ENCODE results near the gene VIM.
A peak's percentile ranks its signal among the peaks of the same experiment; 100 is the strongest.

The VIM gene

DNA sequence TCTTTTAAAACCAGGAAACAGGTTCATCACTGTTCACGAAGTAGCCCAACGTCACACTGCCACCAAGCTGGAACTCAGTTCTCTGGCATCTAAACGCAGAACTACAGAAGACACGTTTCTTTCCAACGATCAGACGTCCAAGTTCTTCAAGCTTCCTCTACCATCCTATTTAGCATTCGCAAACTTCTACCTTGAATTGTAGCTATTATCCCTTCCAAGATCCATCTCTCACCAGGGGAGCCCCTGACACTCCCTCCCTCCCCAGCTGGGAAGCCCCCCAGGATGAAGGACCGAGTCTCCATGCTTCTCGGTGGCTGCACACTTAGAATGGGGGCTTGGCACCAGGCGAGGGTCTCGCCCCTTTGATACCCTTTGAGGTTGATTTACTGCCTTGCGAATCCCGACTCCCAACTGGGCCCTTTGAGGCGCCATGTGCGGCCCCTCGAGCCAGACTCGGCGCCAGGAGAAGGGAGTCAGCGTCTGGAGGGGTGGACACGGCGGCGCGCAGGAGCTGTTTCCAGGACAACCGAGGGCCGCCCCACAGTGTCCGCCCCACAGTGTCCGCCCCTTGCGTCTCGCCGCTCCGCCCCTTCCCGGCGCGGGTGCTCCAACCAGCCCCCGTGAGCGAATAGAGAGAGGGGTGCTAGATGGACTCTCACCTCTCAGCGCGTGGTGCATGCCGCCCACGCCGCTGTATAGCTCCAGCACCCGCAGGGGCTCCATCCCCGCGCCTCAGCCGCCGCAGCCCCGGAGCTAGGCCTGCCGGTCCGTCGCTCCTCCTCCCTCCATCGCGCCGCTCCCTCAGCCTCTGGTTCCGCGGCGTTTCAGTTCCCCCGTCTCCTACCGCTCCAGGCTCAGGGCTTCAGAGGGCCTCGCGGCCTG is 26.9 kb upstream of the VIM start, which contains the start of gene TRDMT1 (continued):
- TF ChIP-seq ZNF747 (tag by site-specific recombination; IDR thresholded peaks at IDR 0.05) (no peak), ZNF624 (tag by site-specific recombination; IDR thresholded peaks at IDR 0.05) (0 out of 2 replicates have a peak, but pooled peaks have one; percentile 21), ZBTB7A (tag by site-specific recombination; IDR thresholded peaks at IDR 0.05; ENCODE audit: low read depth) (peak; percentile 95), ZNF354C (tag by site-specific recombination; IDR thresholded peaks at IDR 0.05; ENCODE audit: borderline replicate concordance, low read depth) (no peak), KLF7 (tag by site-specific recombination; IDR thresholded peaks at IDR 0.05; ENCODE audit: borderline replicate concordance) (peak; percentile 95), PRDM4 (tag by site-specific recombination; IDR thresholded peaks at IDR 0.05) (peak; percentile 71; the same call in 1 of the 2 replicates), ZNF707 (tag by site-specific recombination; IDR thresholded peaks at IDR 0.05) (no peak), ZNF792 (tag by site-specific recombination; IDR thresholded peaks at IDR 0.05) (no peak), ZNF473 (tag by site-specific recombination; IDR thresholded peaks at IDR 0.05) (no peak), ZNF132 (tag by site-specific recombination; IDR thresholded peaks at IDR 0.05; ENCODE audit: borderline replicate concordance) (no peak), ZNF600 (tag by site-specific recombination; IDR thresholded peaks at IDR 0.05) (peak; percentile 86), ZNF585B (tag by site-specific recombination; IDR thresholded peaks at IDR 0.05) (peak; percentile 13; the same call in 1 of the 2 replicates), ZNF248 (tag by site-specific recombination; IDR thresholded peaks at IDR 0.05) (no peak), SP7 (tag by site-specific recombination; IDR thresholded peaks at IDR 0.05) (peak; percentile 95)
- TF ChIP-seq, protein P1, sequence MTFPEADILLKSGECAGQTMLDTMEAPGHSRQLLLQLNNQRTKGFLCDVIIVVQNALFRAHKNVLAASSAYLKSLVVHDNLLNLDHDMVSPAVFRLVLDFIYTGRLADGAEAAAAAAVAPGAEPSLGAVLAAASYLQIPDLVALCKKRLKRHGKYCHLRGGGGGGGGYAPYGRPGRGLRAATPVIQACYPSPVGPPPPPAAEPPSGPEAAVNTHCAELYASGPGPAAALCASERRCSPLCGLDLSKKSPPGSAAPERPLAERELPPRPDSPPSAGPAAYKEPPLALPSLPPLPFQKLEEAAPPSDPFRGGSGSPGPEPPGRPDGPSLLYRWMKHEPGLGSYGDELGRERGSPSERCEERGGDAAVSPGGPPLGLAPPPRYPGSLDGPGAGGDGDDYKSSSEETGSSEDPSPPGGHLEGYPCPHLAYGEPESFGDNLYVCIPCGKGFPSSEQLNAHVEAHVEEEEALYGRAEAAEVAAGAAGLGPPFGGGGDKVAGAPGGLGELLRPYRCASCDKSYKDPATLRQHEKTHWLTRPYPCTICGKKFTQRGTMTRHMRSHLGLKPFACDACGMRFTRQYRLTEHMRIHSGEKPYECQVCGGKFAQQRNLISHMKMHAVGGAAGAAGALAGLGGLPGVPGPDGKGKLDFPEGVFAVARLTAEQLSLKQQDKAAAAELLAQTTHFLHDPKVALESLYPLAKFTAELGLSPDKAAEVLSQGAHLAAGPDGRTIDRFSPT (tag by site-specific recombination; IDR thresholded peaks at IDR 0.05) = peak; percentile 96
- TF ChIP-seq, protein P2, sequence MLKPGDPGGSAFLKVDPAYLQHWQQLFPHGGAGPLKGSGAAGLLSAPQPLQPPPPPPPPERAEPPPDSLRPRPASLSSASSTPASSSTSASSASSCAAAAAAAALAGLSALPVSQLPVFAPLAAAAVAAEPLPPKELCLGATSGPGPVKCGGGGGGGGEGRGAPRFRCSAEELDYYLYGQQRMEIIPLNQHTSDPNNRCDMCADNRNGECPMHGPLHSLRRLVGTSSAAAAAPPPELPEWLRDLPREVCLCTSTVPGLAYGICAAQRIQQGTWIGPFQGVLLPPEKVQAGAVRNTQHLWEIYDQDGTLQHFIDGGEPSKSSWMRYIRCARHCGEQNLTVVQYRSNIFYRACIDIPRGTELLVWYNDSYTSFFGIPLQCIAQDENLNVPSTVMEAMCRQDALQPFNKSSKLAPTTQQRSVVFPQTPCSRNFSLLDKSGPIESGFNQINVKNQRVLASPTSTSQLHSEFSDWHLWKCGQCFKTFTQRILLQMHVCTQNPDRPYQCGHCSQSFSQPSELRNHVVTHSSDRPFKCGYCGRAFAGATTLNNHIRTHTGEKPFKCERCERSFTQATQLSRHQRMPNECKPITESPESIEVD (tag by site-specific recombination; IDR thresholded peaks at IDR 0.05) = no peak
- TF ChIP-seq, protein P3, sequence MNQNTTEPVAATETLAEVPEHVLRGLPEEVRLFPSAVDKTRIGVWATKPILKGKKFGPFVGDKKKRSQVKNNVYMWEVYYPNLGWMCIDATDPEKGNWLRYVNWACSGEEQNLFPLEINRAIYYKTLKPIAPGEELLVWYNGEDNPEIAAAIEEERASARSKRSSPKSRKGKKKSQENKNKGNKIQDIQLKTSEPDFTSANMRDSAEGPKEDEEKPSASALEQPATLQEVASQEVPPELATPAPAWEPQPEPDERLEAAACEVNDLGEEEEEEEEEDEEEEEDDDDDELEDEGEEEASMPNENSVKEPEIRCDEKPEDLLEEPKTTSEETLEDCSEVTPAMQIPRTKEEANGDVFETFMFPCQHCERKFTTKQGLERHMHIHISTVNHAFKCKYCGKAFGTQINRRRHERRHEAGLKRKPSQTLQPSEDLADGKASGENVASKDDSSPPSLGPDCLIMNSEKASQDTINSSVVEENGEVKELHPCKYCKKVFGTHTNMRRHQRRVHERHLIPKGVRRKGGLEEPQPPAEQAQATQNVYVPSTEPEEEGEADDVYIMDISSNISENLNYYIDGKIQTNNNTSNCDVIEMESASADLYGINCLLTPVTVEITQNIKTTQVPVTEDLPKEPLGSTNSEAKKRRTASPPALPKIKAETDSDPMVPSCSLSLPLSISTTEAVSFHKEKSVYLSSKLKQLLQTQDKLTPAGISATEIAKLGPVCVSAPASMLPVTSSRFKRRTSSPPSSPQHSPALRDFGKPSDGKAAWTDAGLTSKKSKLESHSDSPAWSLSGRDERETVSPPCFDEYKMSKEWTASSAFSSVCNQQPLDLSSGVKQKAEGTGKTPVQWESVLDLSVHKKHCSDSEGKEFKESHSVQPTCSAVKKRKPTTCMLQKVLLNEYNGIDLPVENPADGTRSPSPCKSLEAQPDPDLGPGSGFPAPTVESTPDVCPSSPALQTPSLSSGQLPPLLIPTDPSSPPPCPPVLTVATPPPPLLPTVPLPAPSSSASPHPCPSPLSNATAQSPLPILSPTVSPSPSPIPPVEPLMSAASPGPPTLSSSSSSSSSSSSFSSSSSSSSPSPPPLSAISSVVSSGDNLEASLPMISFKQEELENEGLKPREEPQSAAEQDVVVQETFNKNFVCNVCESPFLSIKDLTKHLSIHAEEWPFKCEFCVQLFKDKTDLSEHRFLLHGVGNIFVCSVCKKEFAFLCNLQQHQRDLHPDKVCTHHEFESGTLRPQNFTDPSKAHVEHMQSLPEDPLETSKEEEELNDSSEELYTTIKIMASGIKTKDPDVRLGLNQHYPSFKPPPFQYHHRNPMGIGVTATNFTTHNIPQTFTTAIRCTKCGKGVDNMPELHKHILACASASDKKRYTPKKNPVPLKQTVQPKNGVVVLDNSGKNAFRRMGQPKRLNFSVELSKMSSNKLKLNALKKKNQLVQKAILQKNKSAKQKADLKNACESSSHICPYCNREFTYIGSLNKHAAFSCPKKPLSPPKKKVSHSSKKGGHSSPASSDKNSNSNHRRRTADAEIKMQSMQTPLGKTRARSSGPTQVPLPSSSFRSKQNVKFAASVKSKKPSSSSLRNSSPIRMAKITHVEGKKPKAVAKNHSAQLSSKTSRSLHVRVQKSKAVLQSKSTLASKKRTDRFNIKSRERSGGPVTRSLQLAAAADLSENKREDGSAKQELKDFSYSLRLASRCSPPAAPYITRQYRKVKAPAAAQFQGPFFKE (tag by site-specific recombination; IDR thresholded peaks at IDR 0.05; ENCODE audit: borderline replicate concordance) = no peak
- TF ChIP-seq, protein P4, sequence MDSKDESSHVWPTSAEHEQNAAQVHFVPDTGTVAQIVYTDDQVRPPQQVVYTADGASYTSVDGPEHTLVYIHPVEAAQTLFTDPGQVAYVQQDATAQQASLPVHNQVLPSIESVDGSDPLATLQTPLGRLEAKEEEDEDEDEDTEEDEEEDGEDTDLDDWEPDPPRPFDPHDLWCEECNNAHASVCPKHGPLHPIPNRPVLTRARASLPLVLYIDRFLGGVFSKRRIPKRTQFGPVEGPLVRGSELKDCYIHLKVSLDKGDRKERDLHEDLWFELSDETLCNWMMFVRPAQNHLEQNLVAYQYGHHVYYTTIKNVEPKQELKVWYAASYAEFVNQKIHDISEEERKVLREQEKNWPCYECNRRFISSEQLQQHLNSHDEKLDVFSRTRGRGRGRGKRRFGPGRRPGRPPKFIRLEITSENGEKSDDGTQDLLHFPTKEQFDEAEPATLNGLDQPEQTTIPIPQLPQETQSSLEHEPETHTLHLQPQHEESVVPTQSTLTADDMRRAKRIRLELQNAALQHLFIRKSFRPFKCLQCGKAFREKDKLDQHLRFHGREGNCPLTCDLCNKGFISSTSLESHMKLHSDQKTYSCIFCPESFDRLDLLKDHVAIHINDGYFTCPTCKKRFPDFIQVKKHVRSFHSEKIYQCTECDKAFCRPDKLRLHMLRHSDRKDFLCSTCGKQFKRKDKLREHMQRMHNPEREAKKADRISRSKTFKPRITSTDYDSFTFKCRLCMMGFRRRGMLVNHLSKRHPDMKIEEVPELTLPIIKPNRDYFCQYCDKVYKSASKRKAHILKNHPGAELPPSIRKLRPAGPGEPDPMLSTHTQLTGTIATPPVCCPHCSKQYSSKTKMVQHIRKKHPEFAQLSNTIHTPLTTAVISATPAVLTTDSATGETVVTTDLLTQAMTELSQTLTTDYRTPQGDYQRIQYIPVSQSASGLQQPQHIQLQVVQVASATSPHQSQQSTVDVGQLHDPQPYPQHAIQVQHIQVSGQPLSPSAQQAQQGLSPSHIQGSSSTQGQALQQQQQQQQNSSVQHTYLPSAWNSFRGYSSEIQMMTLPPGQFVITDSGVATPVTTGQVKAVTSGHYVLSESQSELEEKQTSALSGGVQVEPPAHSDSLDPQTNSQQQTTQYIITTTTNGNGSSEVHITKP (tag by site-specific recombination; IDR thresholded peaks at IDR 0.05) = peak; percentile 99
- TF ChIP-seq, protein P5, sequence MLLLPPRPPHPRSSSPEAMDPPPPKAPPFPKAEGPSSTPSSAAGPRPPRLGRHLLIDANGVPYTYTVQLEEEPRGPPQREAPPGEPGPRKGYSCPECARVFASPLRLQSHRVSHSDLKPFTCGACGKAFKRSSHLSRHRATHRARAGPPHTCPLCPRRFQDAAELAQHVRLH (tag by site-specific recombination; IDR thresholded peaks at IDR 0.05) = peak; percentile 92
- TF ChIP-seq, protein P6, sequence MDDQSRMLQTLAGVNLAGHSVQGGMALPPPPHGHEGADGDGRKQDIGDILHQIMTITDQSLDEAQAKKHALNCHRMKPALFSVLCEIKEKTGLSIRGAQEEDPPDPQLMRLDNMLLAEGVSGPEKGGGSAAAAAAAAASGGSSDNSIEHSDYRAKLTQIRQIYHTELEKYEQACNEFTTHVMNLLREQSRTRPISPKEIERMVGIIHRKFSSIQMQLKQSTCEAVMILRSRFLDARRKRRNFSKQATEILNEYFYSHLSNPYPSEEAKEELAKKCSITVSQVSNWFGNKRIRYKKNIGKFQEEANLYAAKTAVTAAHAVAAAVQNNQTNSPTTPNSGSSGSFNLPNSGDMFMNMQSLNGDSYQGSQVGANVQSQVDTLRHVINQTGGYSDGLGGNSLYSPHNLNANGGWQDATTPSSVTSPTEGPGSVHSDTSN (CRISPR knock-in tag; IDR thresholded peaks at IDR 0.05) = peak; percentile 62; the same call in 1 of the 2 replicates

Measured in HEK293 (cell line).